Subcutaneous adipose tissue (tissue), 4 donors: Measurements from ENCODE around the gene CCDC171. TPM values are rescaled to one million over a fixed set of nuclear protein-coding genes. Genes with fewer than 3 reads are reported as not detected.

Experiments used
- CTCF ChIP-seq: fragments of 450-650 bp; IDR thresholded peaks from one replicate; pipeline ENCODE4 v1.5.1; 2016; ENCODE audit warnings: low read depth, mild to moderate bottlenecking, control low read depth, antibody characterized with exemption, moderate library complexity
- total RNA-seq, 4 donors: library from RNA; depleted of rRNA; stranded (reverse); fragments of >200 nt; gene quantifications; one replicate each; pipeline ENCODE4 v1.1.0, GENCODE V29; 2016

The CCDC171 gene
- total RNA-seq, 4 donors from 2014 or later, result 2.9 to 3.8 (median 3.6) TPM

GRCh38 chr9:15572200-15572770, 19.4 kb downstream of the CCDC171 start:
- TF ChIP-seq CTCF, result no peak

GRCh38 chr9:15576350-15577050, 23.7 kb downstream of the CCDC171 start:
- TF ChIP-seq CTCF, result no peak

- no peak for TF ChIP-seq CTCF
These were observed 25.9 kb downstream of the CCDC171 start for GRCh38 chr9:15578714-15579113.

GRCh38 chr9:15584379-15584778, 31.5 kb downstream of the CCDC171 start:
- TF ChIP-seq CTCF, result no peak

GRCh38 chr9:15592317-15592716, 39.5 kb downstream of the CCDC171 start:
- no peak for TF ChIP-seq CTCF

- no peak for TF ChIP-seq CTCF
These were observed 54.0 kb downstream of the CCDC171 start for GRCh38 chr9:15606643-15607472.

GRCh38 chr9:15612962-15613361, 60.1 kb downstream of the CCDC171 start:
- no peak for TF ChIP-seq CTCF
